IPS-15b (cell line): ENCODE results near the gene JAML.

ENCODE experiments used
- H3K27me3 ChIP-seq: one replicate; pipeline ENCODE4 v1.6.1; 2013; ENCODE audit warnings: low read length; ENCODE audit not compliant: control insufficient read depth, insufficient read depth
- H3K36me3 ChIP-seq: one replicate; pipeline ENCODE4 v1.6.1; 2013; ENCODE audit warnings: low read length; ENCODE audit not compliant: control insufficient read depth, insufficient read depth
- H3K4me1 ChIP-seq: one replicate; pipeline ENCODE4 v1.6.1; 2013; ENCODE audit warnings: mild to moderate bottlenecking, low read length; ENCODE audit not compliant: control insufficient read depth, insufficient read depth
- H3K4me3 ChIP-seq: one replicate; pipeline ENCODE4 v1.5.1; 2013; ENCODE audit warnings: low read depth, low read length
- H3K9ac ChIP-seq: one replicate; pipeline ENCODE4 v1.6.1; 2013; ENCODE audit warnings: low read depth, mild to moderate bottlenecking, low read length
- H3K9me3 ChIP-seq: one replicate; pipeline ENCODE4 v1.6.1; 2013; ENCODE audit warnings: mild to moderate bottlenecking, low read length; ENCODE audit not compliant: control insufficient read depth, insufficient read depth

The JAML gene

DNA sequence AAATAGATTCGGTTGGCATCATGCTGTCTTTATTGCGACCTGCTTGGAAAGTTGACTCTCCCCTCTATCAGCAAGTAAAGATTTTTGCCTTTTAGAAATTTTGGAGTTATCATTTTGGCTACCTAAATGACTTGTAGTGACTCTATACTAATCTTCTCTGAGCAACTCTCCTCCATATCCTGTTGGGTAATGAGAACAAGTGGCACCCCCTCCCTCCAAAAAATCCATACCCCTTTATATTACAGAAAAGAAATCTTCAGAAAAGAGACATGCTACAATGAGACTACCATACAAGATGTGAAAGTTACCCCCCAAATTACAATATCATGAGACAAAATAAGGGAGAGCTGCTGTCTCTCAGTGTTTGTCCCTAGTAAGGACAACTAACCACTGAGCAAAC is 1.2 kb downstream of the JAML start:
- Histone ChIP-seq H3K36me3 (no peaks in the 10 kb centered on the region), H3K4me3 (no peak overlapping the region), H3K4me1 (no peaks in the 10 kb centered on the region), H3K27me3 (no peaks in the 10 kb centered on the region), H3K9me3 (no peaks in the 10 kb centered on the region), H3K9ac (no peak overlapping the region)

DNA sequence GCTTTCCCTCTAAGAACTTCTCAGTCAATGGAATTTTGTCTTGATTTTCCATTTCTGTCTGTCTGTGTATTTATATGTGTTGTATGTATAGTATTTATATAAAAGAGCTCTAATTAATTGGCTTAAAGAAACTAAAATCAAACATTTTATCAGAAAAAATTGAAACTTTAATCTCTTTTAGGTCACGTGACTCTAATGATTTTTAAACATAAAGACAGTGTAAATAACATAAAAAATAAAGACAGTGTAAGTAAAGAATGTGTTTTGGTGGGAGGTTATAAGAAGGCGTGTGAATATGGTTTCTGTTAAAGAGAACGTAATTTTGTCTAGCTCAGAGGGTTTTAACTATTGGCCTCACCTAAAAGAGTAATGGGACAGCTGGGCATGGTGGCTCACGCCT is 2.4 kb downstream of the JAML start:
- H3K27me3 ChIP-seq: no peaks in the 10 kb centered on the region
- H3K9ac ChIP-seq: no peak overlapping the region
- no peak overlapping the region for H3K4me3 ChIP-seq
- H3K4me1 ChIP-seq: no peaks in the 10 kb centered on the region
- no peaks in the 10 kb centered on the region for H3K36me3 ChIP-seq
- H3K9me3 ChIP-seq: no peaks in the 10 kb centered on the region

GRCh38 chr11:118221419-118221818 is 3.4 kb downstream of the JAML start:
- no peaks in the 10 kb centered on the region for H3K4me1 ChIP-seq
- no peaks in the 10 kb centered on the region for H3K27me3 ChIP-seq
- no peak overlapping the region for H3K9ac ChIP-seq
- H3K4me3 ChIP-seq: no peak overlapping the region
- no peaks in the 10 kb centered on the region for H3K36me3 ChIP-seq
- no peaks in the 10 kb centered on the region for H3K9me3 ChIP-seq

GRCh38 chr11:118219732-118220131 is 5.1 kb downstream of the JAML start:
- H3K9ac ChIP-seq: no peak overlapping the region
- no peaks in the 10 kb centered on the region for H3K36me3 ChIP-seq
- H3K4me3 ChIP-seq: no peak overlapping the region
- no peaks in the 10 kb centered on the region for H3K9me3 ChIP-seq
- no peaks in the 10 kb centered on the region for H3K27me3 ChIP-seq
- no peaks in the 10 kb centered on the region for H3K4me1 ChIP-seq

GRCh38 chr11:118219244-118219643 is 5.6 kb downstream of the JAML start:
- H3K9me3 ChIP-seq: no peaks in the 10 kb centered on the region
- no peaks in the 10 kb centered on the region for H3K4me1 ChIP-seq
- no peaks in the 10 kb centered on the region for H3K27me3 ChIP-seq

DNA sequence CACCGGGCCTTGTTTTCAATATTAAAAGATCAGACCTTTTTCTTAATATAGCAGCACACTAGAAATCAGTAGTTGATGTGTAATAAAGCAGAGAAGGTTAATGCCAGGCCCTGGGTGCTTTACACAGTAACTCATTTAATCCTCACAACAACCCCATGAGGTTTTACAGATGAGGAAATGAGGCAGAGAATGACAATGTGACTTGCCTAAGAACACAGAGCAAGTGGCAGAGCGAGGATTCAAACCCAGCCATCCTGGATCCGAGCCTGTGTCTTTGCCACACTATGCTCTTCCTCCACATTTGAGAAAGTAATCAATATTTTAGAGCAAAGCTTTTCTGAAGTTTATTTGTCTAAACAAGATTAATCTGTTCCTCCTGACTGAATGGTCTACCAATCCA is 7.2 kb downstream of the JAML start:
- H3K4me1 ChIP-seq: peaks cover 9% of the 10 kb centered on the region
- no peak overlapping the region for H3K9ac ChIP-seq

More at GRCh38 chr11:118219244-118219643, 5.6 kb downstream of the JAML start:
- H3K36me3 ChIP-seq: no peaks in the 10 kb centered on the region
- no peak overlapping the region for H3K9ac ChIP-seq
- no peak overlapping the region for H3K4me3 ChIP-seq

DNA sequence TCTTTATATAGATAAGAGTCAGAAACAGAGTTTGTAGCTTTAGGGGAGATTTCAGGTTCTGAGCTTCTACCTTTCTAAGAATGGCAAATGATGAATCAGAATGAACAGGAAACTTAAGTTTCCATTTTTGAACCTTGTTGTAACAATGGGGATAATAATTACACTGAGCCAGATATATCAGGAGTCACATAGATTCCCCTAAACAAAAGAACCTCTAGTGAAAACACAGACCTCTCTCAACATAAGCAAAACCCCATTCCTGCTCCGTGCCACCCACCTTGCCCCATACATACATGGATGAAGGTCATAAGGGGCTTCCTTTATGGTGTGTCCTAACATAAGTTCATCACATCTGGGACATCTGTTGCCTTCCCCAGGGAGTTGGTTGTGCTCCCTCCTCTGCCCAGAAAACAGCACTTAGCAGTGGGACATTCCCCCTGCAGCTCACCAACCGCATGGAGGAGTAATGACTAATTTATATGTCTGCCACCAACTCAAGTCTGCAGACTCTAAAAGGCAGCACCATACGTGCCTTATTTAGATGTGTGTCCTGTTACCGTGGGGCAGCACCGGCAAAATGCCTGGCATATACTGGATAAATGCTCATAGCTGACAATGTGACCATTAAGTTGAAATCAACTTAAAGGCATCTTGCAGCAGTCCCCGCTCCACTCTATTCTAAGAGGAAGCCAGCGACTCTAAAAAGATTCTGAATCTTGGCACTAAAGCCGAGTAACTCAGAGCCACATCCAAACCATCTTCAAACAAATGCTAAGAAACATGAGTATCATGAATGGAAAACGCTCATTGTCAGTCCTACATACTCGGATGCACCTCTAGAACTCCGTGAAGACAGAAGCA is 8.0 kb downstream of the JAML start:
- Histone ChIP-seq H3K9me3 (no peaks in the 10 kb centered on the region), H3K36me3 (no peaks in the 10 kb centered on the region), H3K9ac (no peak overlapping the region), H3K4me1 (peaks cover 16% of the 10 kb centered on the region), H3K27me3 (no peaks in the 10 kb centered on the region), H3K4me3 (no peak overlapping the region)

More for the DNA sequence above, 7.2 kb downstream of the JAML start:
- Histone ChIP-seq H3K9me3 (no peaks in the 10 kb centered on the region), H3K4me3 (no peak overlapping the region), H3K36me3 (no peaks in the 10 kb centered on the region), H3K27me3 (no peaks in the 10 kb centered on the region)

- Histone ChIP-seq H3K9ac (no peak overlapping the region), H3K27me3 (no peaks in the 10 kb centered on the region), H3K4me3 (no peak overlapping the region), H3K9me3 (no peaks in the 10 kb centered on the region), H3K36me3 (no peaks in the 10 kb centered on the region), H3K4me1 (peaks cover 26% of the 10 kb centered on the region)
These were observed 9.0 kb downstream of the JAML start for GRCh38 chr11:118215765-118216164.

DNA sequence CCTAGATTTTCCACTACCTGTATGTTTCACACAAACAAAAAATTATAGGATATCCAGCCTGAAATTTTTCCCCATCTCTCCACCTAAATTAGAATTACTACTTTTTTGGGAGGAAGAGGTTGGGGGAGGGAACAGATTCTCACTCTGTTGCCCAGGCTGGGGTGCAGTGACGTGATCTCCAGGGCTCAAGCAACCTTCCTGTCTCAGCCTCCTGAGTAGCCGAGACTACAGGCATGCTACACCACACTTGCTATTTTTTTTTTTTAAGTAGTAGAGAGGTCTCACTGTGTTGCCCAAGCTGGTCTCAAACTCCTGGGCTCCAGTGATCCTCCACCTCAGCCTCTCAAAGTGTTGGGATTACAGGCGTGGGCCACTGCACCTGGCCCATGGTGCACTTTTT is 9.5 kb downstream of the JAML start:
- Histone ChIP-seq H3K4me3 (no peak overlapping the region), H3K9me3 (no peaks in the 10 kb centered on the region), H3K27me3 (no peaks in the 10 kb centered on the region), H3K4me1 (peaks cover 31% of the 10 kb centered on the region), H3K9ac (no peak overlapping the region), H3K36me3 (no peaks in the 10 kb centered on the region)

DNA sequence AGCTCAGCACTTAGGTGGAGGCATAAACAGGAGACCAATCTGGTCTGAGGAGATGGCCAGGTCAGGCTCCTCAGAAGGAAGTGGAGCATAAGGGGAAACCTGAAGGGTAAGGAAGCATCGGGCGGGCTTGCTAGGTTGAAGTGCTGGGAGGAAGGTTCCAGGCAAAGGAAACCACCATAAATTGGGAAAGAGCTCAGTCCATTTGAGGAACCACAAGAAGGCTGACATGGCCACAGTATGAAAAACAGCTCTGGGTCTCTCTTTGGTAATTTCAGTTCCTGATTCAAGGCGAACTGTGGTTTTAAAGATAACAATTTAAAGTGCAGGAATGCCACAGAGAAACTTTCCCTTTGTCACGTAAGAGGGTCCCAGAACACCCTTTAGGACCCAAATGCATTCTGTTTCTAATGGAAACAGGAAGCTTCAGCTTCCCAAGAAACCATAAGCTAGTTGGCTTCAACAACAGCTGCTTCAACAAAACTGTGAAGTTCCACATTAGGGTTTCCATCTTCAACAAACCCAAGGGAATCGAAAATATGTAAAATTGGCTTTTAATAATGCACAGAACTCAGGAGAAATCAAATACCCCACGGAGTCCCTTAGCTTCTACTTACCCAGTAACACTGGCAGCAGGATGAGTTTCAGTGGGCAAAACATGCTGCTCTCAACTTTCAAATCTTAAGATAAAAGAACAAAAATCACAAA is 10.4 kb downstream of the JAML start:
- Histone ChIP-seq H3K27me3 (no peaks in the 10 kb centered on the region), H3K9me3 (no peaks in the 10 kb centered on the region), H3K36me3 (no peaks in the 10 kb centered on the region), H3K4me1 (peaks cover 31% of the 10 kb centered on the region), H3K4me3 (no peak overlapping the region), H3K9ac (no peak overlapping the region)

GRCh38 chr11:118213781-118214180 is 11.0 kb downstream of the JAML start:
- no peak overlapping the region for H3K9ac ChIP-seq
- H3K4me3 ChIP-seq: no peak overlapping the region
- H3K9me3 ChIP-seq: no peaks in the 10 kb centered on the region
- no peaks in the 10 kb centered on the region for H3K27me3 ChIP-seq
- no peaks in the 10 kb centered on the region for H3K36me3 ChIP-seq
- H3K4me1 ChIP-seq: peaks cover 31% of the 10 kb centered on the region

DNA sequence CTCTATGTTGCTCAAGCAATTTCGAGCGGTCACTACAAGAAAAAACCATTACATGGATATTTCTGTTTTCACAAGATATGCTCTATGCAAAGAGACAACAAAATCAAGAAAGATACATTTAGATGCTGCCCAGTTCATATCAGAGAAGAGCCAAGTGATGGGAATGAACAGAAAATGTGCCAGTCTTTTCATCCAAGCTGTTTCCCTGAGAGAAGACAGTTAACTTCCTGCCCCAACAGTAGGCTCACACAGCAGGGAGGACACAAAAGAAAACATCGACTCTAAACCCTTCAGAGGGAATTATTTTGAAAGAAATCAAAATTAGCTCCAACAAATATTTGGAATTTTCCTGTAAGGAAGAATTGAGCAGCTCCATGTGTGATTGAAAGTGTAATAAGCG is 11.6 kb downstream of the JAML start:
- Histone ChIP-seq H3K4me1 (peaks cover 31% of the 10 kb centered on the region), H3K36me3 (no peaks in the 10 kb centered on the region), H3K9me3 (no peaks in the 10 kb centered on the region), H3K9ac (no peak overlapping the region), H3K4me3 (no peak overlapping the region), H3K27me3 (no peaks in the 10 kb centered on the region)
